ENCODE results near the gene SSNA1.

DNA sequence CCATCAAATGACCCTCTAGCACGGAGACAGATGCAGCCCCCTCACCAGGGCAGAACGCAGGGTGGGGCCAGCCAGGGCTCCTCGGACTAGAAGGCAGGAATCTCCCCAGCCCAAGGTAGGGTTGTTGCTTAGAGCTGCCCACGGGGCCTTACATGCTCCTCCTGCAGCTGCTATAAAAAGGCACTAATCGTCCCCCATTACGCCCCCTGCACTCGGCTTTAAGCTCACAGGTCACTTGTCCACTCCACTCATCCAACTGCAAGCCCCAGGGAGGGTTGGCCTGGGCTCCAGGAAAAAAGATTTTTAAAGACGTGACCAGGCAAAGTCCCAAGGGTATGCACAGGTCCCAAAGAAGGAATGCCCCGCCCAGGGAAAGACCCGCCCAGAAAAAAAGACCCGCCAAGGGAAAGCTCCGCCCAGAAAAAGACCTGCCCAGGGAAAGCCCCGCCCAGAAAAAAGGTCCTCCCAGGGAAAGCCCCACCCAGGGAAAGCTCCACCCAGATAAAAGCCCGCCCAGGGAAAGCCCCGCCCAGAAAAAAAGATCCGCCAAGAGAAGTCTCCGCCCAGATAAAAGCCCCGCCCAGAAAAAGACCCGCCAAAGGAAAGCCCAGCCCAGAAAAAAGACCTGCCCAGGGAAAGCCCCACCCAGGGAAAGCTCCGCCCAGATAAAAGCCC lies 38.4 kb upstream of the SSNA1 start:
- TF ChIP-seq, protein P1, sequence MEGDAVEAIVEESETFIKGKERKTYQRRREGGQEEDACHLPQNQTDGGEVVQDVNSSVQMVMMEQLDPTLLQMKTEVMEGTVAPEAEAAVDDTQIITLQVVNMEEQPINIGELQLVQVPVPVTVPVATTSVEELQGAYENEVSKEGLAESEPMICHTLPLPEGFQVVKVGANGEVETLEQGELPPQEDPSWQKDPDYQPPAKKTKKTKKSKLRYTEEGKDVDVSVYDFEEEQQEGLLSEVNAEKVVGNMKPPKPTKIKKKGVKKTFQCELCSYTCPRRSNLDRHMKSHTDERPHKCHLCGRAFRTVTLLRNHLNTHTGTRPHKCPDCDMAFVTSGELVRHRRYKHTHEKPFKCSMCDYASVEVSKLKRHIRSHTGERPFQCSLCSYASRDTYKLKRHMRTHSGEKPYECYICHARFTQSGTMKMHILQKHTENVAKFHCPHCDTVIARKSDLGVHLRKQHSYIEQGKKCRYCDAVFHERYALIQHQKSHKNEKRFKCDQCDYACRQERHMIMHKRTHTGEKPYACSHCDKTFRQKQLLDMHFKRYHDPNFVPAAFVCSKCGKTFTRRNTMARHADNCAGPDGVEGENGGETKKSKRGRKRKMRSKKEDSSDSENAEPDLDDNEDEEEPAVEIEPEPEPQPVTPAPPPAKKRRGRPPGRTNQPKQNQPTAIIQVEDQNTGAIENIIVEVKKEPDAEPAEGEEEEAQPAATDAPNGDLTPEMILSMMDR (conservative IDR thresholded peaks at IDR 0.05 in 1 of 2, IDR thresholded peaks at IDR 0.05 in 1 of 2; ENCODE audit: low read depth in 1 of 2, low read length in 2 of 2): no peak
- TF ChIP-seq EZH2 (IDR thresholded peaks at IDR 0.05; ENCODE audit: low read length, missing control alignments): no peak

Data from fibroblast of lung (primary cell).